Measurements from ENCODE around the gene SIGLEC1.

SIGLEC1 gene

GRCh38 chr20:3697588-3698305, 14.7 kb downstream of the SIGLEC1 start:
- DNase-seq: no peak

- DNase-seq: no peak
Measured at GRCh38 chr20:3696745-3697587, 15.4 kb downstream of the SIGLEC1 start.

- DNase-seq: no peak
Measured at GRCh38 chr20:3696200-3696599, 16.2 kb downstream of the SIGLEC1 start.

GRCh38 chr20:3694864-3695263, 17.5 kb downstream of the SIGLEC1 start:
- no peak for DNase-seq

GRCh38 chr20:3693376-3693775, 19.0 kb downstream of the SIGLEC1 start:
- no peak for DNase-seq

GRCh38 chr20:3692706-3693294, 19.6 kb downstream of the SIGLEC1 start:
- DNase-seq: no peak

- DNase-seq: no peak
Measured at GRCh38 chr20:3691897-3692296, 20.5 kb downstream of the SIGLEC1 start.

- no peak for DNase-seq
Measured at GRCh38 chr20:3691306-3691705, 21.1 kb downstream of the SIGLEC1 start.

- DNase-seq: no peak
Measured at GRCh38 chr20:3690413-3690812, 22.0 kb downstream of the SIGLEC1 start.

- no peak for DNase-seq
Measured at GRCh38 chr20:3689978-3690377, 22.4 kb downstream of the SIGLEC1 start.

GRCh38 chr20:3687655-3688054, 24.7 kb downstream of the SIGLEC1 start:
- DNase-seq: no peak

- DNase-seq: no peak
Measured at GRCh38 chr20:3686867-3687321, 25.5 kb downstream of the SIGLEC1 start.

GRCh38 chr20:3686421-3686820, 26.0 kb downstream of the SIGLEC1 start:
- DNase-seq: no peak

GRCh38 chr20:3685341-3685740, 27.1 kb downstream of the SIGLEC1 start:
- no peak for DNase-seq

GRCh38 chr20:3681931-3682781, 30.2 kb downstream of the SIGLEC1 start, which contains the start of gene ADAM33:
Gene ADAM33 (minus strand): TSS chr20:3682010. CDS start chr20:3682004, 6 bp downstream.
- DNase-seq: no peak

GRCh38 chr20:3681352-3681930, 31.0 kb downstream of the SIGLEC1 start:
- no peak for DNase-seq

- no peak for DNase-seq
Measured at GRCh38 chr20:3680701-3681351, 31.6 kb downstream of the SIGLEC1 start.

- no peak for DNase-seq
Measured at GRCh38 chr20:3679749-3680700, 32.4 kb downstream of the SIGLEC1 start.

GRCh38 chr20:3678856-3679720, 33.3 kb downstream of the SIGLEC1 start:
- DNase-seq: no peak

GRCh38 chr20:3678198-3678597, 34.2 kb downstream of the SIGLEC1 start:
- DNase-seq: no peak

Measured in GF-D8 (cell line).